A673 (cell line): ENCODE measurements around the gene DOK6. TPM values are rescaled to one million over a fixed set of nuclear protein-coding genes. Genes with fewer than 3 reads are reported as not detected.

Experiments
- BruUV-seq: library from RNA; stranded (reverse); fragments of 400-500 nt; replicated peaks from 2 replicates; lab custom pipeline; 2021; lab: Mats Ljungman, UMichigan
- CTCF ChIA-PET: fragments of 300-600 bp; sonication (Branson Sonifier 250); formaldehyde crosslinking; loops from one replicate; lab custom pipeline; 2022; ENCODE audit warnings: antibody characterized with exemption; lab: Charles Lee
- POLR2A ChIA-PET: fragments of 300-600 bp; sonication (Branson Sonifier 250); formaldehyde crosslinking; loops from one replicate; lab custom pipeline; 2022; ENCODE audit warnings: antibody characterized with exemption; ENCODE audit not compliant: low non-redundant PET; lab: Charles Lee
- DNase-seq: peaks from one replicate; pipeline ENCODE4 v3.0.0-alpha.2; 2015; ENCODE audit warnings: low spot score
- H3K27ac ChIP-seq: fragments of 200-600 bp; sonication (generic); 2 replicates; pipeline ENCODE4 v1.5.1; 2016; ENCODE audit warnings: mixed run types, low read depth, mild to moderate bottlenecking, mixed read lengths, antibody characterized with exemption, low read length; ENCODE audit not compliant: poor library complexity, severe bottlenecking
- H3K27me3 ChIP-seq: fragments of 200-600 bp; sonication (generic); replicated peaks from 2 replicates; pipeline ENCODE4 v1.6.1; 2017; ENCODE audit warnings: mixed run types, low read depth, mild to moderate bottlenecking, mixed read lengths, antibody characterized with exemption, low read length; ENCODE audit not compliant: insufficient read depth, poor library complexity
- H3K36me3 ChIP-seq: fragments of 200-600 bp; sonication (generic); 2 replicates; pipeline ENCODE4 v1.6.1; 2016; ENCODE audit warnings: mixed run types, mild to moderate bottlenecking, mixed read lengths, antibody characterized with exemption, low read length; ENCODE audit not compliant: insufficient read depth, poor library complexity, severe bottlenecking
- H3K4me1 ChIP-seq: fragments of 200-600 bp; sonication (generic); 2 replicates; pipeline ENCODE4 v1.6.1; 2017; ENCODE audit warnings: mixed run types, mild to moderate bottlenecking, mixed read lengths, antibody characterized with exemption, low read length; ENCODE audit not compliant: insufficient read depth, poor library complexity, severe bottlenecking
- H3K4me3 ChIP-seq: fragments of 200-600 bp; sonication (generic); 2 replicates; pipeline ENCODE4 v1.5.1; 2016; ENCODE audit warnings: low read depth, mixed run types, mild to moderate bottlenecking, mixed read lengths, low read length; ENCODE audit not compliant: poor library complexity, severe bottlenecking
- H3K9me3 ChIP-seq: fragments of 200-600 bp; sonication (generic); 2 replicates; pipeline ENCODE4 v1.6.1; 2016; ENCODE audit warnings: mixed run types, low read depth, mild to moderate bottlenecking, mixed read lengths, antibody characterized with exemption, low read length; ENCODE audit not compliant: poor library complexity, severe bottlenecking
- EZH2 ChIP-seq: fragments of 200-600 bp; sonication (generic); IDR thresholded peaks from 2 replicates; pipeline ENCODE4 v1.6.1; 2017; ENCODE audit warnings: borderline replicate concordance, low read depth, mild to moderate bottlenecking, mixed read lengths, antibody characterized with exemption, low read length; ENCODE audit not compliant: poor library complexity, severe bottlenecking
- intact Hi-C: fragments of 100-400 bp; cut with micrococcal nuclease; formaldehyde crosslinking; loops from one replicate; pipeline ENCODE4 v1.10.0; 2022; ENCODE audit not compliant: unreplicated experiment
- total RNA-seq: library from RNA; stranded (reverse); gene quantifications from 2 replicates; pipeline ENCODE4 v1.2.3, GENCODE V29; 2021
- TF ChIP-seq, protein P1 (sequence below): fragments of 300-800, 200-600 bp; sonication (generic); conservative IDR thresholded peaks from 2 replicates; pipeline ENCODE4 v1.5.1; 2017; ENCODE audit warnings: low read depth, mild to moderate bottlenecking, antibody characterized with exemption, low read length, moderate library complexity, mixed read lengths

Gene DOK6
- total RNA-seq, 1 experiment from 2014 or later, result 13.7 TPM

DNA sequence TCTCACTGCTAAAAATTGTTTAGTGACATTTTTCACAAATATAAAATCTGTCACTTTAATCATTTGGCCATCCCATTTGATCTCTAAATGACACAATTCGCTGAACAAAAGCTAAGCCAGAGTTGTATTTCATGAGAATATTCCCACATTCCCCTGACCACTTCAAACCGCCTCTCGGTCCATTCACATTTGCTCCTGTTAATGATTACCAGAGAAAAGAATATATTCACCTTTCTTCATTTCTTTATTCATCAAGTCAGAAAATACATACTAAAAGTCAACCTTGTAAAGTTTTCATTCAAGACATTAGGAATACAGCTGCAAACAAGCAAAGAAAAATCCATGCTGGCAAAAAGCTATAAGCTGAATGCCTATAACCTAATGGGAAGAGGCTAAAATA, 225.5 kb downstream of the DOK6 start:
- POLR2A ChIA-PET, result no interaction called here
- CTCF ChIA-PET, result no interaction called here

DNA sequence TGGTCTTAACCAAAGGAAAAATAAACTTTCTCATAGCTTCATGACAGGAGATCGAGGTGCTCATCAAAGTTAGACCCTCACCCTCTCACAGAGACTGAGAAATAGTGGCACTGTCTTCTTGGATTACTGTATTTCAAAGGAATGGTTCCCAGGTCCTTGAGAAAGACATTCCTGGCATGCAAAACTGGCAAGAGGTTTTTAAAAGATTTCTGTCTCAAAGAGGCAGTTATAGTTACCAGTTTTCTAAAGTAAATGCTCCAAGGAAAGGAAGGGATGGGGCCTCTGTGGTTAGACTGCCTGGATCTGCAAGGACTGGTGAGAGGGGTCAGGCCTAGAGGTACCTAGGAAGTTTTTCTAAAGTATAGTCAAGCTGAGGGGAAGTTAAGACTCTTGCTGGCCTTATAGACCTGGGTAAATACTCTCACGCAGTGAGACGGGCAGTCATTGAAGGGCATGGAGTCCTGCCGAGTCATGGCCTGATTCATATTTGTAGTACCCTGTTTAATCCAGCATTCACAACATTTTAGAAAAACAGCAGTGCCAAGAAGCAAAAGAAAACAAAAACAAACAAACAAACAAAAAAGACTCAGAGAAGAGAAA, 226.1 kb downstream of the DOK6 start:
- no TSS peak for BruUV-seq
- intact Hi-C loops, result no loop called here
- Histone ChIP-seq H3K36me3 (no peaks in the 10 kb centered on the region), H3K4me1 (no peaks in the 10 kb centered on the region), H3K27ac (no peak overlapping the region), H3K27me3 (no peaks in the 10 kb centered on the region), H3K9me3 (no peaks in the 10 kb centered on the region), H3K4me3 (no peak overlapping the region)
- no peak for TF ChIP-seq EZH2
- TF ChIP-seq, protein P1, sequence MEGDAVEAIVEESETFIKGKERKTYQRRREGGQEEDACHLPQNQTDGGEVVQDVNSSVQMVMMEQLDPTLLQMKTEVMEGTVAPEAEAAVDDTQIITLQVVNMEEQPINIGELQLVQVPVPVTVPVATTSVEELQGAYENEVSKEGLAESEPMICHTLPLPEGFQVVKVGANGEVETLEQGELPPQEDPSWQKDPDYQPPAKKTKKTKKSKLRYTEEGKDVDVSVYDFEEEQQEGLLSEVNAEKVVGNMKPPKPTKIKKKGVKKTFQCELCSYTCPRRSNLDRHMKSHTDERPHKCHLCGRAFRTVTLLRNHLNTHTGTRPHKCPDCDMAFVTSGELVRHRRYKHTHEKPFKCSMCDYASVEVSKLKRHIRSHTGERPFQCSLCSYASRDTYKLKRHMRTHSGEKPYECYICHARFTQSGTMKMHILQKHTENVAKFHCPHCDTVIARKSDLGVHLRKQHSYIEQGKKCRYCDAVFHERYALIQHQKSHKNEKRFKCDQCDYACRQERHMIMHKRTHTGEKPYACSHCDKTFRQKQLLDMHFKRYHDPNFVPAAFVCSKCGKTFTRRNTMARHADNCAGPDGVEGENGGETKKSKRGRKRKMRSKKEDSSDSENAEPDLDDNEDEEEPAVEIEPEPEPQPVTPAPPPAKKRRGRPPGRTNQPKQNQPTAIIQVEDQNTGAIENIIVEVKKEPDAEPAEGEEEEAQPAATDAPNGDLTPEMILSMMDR, result no peak
- POLR2A ChIA-PET, result no interaction called here
- DNase-seq, result no peak
- CTCF ChIA-PET, result no interaction called here

More for the DNA sequence above, 225.5 kb downstream of the DOK6 start:
- no peaks in the 10 kb centered on the region for H3K4me1 ChIP-seq
- TF ChIP-seq, protein P1, result no peak
- TF ChIP-seq EZH2, result no peak
- DNase-seq, result no peak
- intact Hi-C loops, result no loop called here
- no TSS peak for BruUV-seq
- no peaks in the 10 kb centered on the region for H3K27me3 ChIP-seq
- no peaks in the 10 kb centered on the region for H3K9me3 ChIP-seq
- no peak overlapping the region for H3K4me3 ChIP-seq
- no peaks in the 10 kb centered on the region for H3K36me3 ChIP-seq
- no peak overlapping the region for H3K27ac ChIP-seq

DNA sequence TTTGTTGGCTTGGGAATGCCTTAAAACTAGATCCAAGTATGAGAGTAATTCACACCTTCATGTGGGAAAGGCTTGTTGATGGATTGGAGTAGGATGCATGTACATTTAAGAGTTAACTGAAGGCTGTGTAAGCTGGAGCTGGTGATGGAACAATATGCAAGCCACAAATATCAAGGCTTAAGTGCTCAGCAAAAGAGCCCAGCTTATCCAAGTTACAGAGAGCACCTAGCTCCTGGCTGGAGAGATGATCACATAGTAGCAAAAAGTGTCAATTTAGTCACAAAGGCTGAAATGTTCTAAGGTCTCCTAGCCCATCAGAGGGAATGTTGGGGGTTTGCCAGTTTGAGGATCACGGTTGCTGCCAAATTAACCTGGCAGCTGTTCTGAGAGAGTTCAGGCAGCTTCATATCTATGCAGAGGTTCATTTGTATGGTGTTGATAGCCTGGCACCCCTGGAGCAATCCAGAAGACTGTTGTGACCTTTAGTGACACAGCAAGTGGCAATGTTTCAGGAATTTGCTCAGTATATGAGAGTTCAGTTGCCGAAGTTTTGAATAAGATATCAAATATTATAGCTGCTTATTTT, 228.2 kb downstream of the DOK6 start:
- intact Hi-C loops, result no loop called here
- H3K9me3 ChIP-seq, result no peaks in the 10 kb centered on the region
- DNase-seq, result no peak
- no peak overlapping the region for H3K4me3 ChIP-seq
- no peaks in the 10 kb centered on the region for H3K27me3 ChIP-seq
- ChIA-PET POLR2A (no interaction called here), CTCF (no interaction called here)
- TF ChIP-seq EZH2, result no peak
- TF ChIP-seq, protein P1, result no peak
- no peaks in the 10 kb centered on the region for H3K36me3 ChIP-seq
- H3K4me1 ChIP-seq, result no peaks in the 10 kb centered on the region
- BruUV-seq, result no TSS peak
- H3K27ac ChIP-seq, result no peak overlapping the region
